Measurements from ENCODE around the gene ZBTB46.

GRCh38 chr20:63740627-63741353, 90.3 kb downstream of the ZBTB46 start:
- TF ChIP-seq POLR2AphosphoS5 (IDR thresholded peaks at IDR 0.05; ENCODE audit: low read depth, low read length) (peak; percentile 83), TAF1 (IDR thresholded peaks at IDR 0.05; ENCODE audit: borderline replicate concordance, insufficient read depth, low read length) (peak; percentile 61; the same call in 1 of the 2 replicates), REST (IDR thresholded peaks at IDR 0.05; ENCODE audit: insufficient read depth in 1 of 2, low read depth in 2 of 2, low read length in 2 of 2) (peak in 1 of 2 experiments; percentile 13; a peak in 1 of 4 replicates), SIN3A (IDR thresholded peaks at IDR 0.05; ENCODE audit: borderline replicate concordance, insufficient read depth, low read length) (no peak)
